ENCODE results near the gene LRRTM4. TPM values are rescaled to one million over a fixed set of nuclear protein-coding genes. Genes with fewer than 3 reads are reported as not detected.

Gene LRRTM4
- total RNA-seq, 1 donor from 2014 or later, result not detected

- no peak for DNase-seq (ENCODE audit: low read depth in 2 of 2)
Observed at GRCh38 chr2:77470096-77470495, 52.1 kb downstream of the LRRTM4 start.

DNA sequence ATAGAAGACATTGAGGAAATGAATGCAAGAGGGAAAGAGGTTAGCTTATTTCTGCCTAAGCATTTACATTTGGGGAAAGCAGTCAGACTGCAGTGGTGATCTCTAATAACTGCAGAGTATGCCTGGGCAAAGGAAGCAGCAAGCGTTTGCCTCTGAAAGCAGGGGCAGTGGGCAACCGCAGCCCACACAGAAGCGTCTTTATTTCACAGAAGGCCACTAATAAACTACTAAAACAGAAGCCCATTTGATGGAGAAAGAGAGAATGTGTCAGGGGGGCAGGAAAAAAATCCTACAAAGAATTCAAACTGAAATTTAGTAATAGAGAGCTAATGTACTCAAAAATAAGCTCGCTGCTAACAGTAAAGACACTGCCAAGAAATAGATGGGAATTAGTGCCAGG lies 53.1 kb downstream of the LRRTM4 start:
- DNase-seq (ENCODE audit: low read depth in 2 of 2), result no peak

DNA sequence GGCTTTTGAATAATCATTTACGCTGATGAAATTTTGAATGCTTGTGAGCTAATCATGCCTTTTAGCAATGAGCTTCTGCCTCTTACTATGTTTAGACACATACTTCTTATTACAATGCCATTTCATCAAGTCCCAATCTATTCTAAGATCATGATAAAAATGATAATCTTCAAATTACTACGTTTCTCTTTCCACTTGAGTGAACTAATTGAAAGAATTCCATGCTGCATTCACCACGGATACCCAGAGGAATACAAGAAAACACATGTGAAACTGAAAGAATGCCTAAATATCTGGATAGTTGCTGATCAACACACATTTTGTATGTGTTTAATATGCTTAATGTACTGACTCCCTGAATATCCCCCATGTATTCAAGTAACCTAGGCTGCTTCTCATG lies 62.3 kb downstream of the LRRTM4 start:
- DNase-seq (ENCODE audit: low read depth in 2 of 2), result no peak

GRCh38 chr2:77458216-77458615 lies 64.0 kb downstream of the LRRTM4 start:
- no peak for DNase-seq (ENCODE audit: low read depth in 2 of 2)

- no peak for DNase-seq (ENCODE audit: low read depth in 2 of 2)
Observed at GRCh38 chr2:77457665-77458064, 64.5 kb downstream of the LRRTM4 start.

DNA sequence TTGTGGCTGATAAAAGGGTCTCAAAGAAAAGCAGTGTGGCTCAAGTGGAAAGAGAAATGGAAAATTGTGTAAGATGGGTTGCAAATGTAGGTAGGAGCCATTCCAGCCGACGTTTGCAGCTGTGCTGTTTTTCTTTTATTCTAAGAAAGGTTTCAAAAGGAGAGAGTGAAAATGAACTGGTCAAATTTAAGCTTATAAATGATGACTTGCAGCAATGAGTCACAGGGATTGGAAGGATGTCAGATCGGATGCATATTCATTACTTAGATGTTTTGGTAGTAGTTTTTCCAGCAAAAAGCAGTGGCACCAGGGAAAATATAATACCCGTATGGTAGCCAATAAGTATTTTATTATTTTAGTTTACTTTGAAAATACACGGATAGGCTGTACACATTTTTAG lies 79.1 kb downstream of the LRRTM4 start:
- DNase-seq (ENCODE audit: low read depth in 2 of 2), result no peak

GRCh38 chr2:77434880-77435279 lies 87.3 kb downstream of the LRRTM4 start:
- DNase-seq (ENCODE audit: low read depth in 2 of 2), result no peak

- DNase-seq (ENCODE audit: low read depth in 2 of 2), result no peak
Observed at GRCh38 chr2:77428946-77429345, 93.2 kb downstream of the LRRTM4 start.

DNA sequence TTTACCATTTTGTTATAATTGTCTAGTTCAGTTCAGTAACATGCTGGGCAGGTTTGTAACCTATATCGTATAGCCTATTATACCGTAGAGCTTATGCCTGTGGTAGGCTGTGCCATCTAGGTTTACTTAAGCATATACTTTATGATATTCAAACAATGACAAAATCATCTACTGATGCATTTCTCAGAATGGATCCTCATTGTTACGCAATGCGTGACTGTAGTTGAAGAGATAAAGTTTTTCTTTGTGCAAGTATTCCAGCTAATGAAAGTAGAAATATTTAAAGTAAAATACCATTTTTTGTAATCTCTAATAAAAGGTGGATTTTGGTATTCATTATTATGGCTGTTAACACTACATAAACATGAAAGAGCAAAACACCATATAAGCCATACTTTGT lies 100.2 kb downstream of the LRRTM4 start:
- no peak for DNase-seq (ENCODE audit: low read depth in 2 of 2)

DNA sequence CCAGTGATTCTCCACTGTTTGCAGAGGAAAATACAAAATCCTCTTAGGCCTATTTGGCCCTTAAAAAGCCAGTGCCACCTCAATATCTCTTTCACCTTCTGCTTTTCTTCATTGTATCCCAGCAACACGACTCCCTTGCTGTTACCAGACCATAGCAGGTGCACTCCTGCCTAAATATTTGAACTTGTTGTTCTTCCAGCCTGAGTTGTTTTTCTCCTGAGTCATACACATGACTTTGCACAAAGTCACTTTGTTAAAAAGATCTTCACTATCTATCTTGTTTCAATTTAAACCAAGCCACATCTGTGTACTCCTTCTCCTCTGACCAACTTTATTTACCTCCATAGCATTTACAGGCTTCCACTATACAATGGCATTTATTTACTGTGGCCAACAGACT lies 103.6 kb downstream of the LRRTM4 start:
- DNase-seq (ENCODE audit: low read depth in 2 of 2), result no peak

DNA sequence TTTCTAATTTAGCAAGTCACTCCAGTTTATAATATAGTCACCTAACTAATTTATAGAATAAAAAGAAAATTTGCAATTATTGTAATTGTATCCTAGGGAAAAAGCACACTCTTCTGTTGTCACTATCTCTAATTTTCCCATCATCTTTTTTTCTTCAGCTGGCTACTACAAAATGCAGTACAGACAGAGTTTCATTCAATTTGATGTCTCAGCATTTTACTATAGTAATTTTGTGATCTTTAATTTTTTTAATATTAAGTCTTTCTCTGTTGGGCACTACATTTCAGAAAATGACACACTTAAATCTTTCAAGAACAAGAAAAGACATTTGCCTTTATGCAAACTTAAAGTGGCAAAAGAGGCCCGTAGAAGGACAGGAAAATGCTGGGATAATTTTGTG lies 118.0 kb downstream of the LRRTM4 start:
- no peak for DNase-seq (ENCODE audit: low read depth in 2 of 2)

DNA sequence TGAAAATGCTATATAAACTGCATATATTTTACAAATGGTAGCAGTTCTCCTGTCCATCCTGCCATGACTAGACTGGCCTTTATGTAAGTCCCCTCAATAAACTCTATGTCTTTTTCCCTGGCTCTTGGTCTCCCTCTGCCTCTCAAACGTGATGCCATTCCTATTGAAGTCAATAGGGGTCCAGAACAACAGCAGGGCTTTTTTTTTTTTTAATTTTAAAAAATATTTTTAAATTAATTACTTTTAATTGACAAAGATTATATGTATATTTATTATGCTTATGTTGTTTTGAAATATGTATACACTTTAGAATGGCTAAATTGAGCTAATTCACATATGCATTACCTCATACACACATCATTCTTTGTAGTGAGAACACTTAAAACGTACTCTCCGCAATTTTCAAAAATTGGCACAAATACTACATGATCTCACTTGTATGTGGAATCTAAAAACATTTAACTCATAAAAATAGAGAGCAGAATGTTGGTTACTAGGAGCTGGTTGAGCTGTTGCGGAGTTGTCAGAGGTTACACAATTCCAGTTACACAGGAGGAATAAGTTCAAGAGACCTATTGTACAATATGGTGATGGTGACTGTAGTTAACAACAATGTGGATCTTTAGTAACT lies 123.1 kb downstream of the LRRTM4 start:
- DNase-seq (ENCODE audit: low read depth in 2 of 2), result no peak

- no peak for DNase-seq (ENCODE audit: low read depth in 2 of 2)
Observed at GRCh38 chr2:77397763-77398162, 124.4 kb downstream of the LRRTM4 start.

- DNase-seq (ENCODE audit: low read depth in 2 of 2), result no peak
Observed at GRCh38 chr2:77395011-77395410, 127.2 kb downstream of the LRRTM4 start.

DNA sequence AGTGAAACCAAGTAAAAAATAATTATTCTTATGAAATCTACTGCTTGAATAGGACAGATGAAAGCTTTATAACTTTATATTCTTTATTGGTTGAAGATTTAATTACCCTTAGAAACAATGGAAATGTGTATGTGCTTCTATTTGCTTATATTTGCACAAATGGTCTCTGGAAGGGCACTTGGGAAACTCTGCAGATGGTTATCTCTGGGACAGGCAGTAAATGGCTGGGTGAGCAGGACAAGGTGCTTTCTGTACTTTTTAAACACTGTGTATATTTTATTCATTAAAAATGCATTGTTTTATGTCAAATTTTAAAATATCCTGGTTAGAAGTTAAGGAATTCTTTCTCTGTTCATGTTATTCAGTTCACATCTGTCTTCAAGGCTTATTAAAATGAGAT lies 131.1 kb downstream of the LRRTM4 start:
- DNase-seq (ENCODE audit: low read depth in 2 of 2), result no peak

DNA sequence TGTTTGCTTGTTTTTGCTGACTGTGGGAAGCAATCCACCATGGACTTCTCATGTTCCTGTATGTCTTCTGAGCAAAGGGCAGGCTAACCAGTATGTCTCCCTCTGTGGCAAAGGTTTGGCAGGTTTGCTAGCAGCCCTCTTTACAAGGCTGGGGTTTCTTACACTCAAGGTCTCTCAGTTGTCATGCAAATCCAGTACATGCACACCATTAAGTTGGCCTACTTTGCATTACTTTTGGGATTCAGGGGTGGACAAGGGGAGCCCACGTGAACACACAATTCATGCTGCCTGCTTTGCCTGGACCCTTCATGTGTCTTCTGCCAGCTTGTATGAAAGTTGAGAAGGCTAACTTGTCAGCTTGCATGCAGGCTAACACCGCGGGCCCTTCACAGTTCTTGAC lies 134.9 kb downstream of the LRRTM4 start:
- DNase-seq (ENCODE audit: low read depth in 2 of 2), result no peak

DNA sequence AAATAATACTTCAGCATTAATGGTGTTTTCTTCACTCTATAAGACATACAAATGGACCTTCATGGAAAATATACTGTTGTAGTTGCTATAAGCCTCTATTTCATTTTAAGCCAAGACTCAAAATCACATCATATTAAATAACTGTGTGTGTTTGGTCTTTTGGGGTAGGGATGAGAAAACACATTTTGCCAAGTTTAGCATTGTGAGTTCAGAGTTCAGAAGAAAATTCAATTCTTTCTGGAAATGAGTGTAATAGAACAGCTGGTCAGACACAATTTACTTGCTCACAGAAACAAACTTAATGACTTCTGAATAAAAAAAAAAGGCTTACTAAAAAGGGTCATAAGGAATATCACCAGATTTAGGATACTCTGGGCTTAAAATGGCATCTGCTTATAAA lies 149.5 kb downstream of the LRRTM4 start:
- no peak for DNase-seq (ENCODE audit: low read depth in 2 of 2)

DNA sequence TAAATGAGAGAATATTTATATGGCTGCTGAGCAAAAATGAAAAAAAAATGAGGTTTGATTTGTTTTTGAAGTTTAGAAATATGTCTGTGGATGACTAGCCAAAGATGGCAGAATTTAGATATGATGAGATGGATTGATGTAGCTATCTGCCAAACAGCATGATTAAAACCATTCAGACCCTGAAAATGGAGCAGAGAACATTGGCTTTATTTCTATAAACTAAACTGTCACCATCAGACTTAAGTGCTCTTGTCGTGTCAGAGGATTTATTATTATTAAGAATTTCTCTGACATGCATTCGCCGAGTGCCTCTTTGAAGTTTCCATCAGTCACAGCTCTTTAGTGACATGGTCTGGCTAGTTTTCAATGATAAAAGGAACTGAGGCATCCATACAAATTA lies 151.7 kb downstream of the LRRTM4 start:
- DNase-seq (ENCODE audit: low read depth in 2 of 2), result no peak

DNA sequence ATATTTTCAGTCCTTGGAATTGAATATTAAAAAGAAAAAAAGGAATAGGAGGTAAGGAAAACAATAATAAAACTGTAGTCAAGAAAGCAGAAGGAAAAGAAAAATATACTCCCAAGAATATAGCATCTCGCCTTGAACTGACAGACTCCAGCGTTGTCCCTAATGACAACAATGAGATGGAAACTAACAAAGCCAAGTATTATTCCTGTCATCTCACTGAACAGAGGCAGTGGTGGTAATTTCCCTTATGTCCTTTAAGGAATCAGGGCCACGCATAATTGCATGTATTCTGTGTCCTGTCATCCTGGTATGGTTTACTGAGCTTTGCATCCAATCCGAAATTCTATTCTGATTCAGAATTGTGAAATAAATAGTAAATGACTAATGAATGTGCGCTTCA lies 158.9 kb downstream of the LRRTM4 start:
- no peak for DNase-seq (ENCODE audit: low read depth in 2 of 2)

GRCh38 chr2:77348821-77349220 lies 173.4 kb downstream of the LRRTM4 start:
- no peak for DNase-seq (ENCODE audit: low read depth in 2 of 2)

GRCh38 chr2:77336013-77336412 lies 186.2 kb downstream of the LRRTM4 start:
- DNase-seq (ENCODE audit: low read depth in 2 of 2), result no peak

DNA sequence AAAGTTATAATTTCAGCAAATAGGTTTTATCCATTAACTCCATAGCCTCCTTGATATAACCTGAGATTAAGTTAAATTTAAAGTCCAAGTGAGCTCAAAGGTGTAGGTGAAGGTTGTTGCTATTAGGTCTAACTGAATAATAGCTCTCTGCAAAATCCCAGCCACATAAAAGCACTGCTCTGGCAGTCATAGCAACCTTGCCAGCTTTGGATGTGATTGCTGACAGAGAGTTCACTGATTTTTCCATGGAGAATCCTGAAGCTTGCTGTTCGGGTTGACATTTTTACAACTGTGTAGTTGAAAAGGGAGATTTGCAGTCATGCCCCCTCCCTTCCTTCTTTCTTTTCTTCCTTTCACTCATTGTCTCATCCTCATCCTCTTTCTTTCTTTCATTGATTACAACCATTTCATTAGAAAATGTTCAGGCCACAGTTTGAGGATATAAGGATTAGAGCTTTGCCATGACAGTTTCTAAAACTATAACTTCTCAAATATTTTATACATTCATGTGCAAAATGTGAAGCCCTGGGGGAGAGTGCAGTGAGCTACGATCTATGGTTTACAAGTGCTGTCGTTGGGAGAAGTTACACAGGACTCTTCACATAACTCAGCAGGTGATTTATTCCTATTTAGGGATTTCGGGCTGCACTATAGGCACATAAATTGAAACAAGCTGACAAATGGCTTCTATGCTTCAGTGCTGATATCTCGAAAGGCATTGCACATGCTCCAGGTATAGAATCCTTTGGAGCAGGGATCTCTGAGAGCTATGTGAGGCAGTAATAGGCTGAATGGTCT lies 193.8 kb downstream of the LRRTM4 start:
- no peak for DNase-seq (ENCODE audit: low read depth in 2 of 2)

DNA sequence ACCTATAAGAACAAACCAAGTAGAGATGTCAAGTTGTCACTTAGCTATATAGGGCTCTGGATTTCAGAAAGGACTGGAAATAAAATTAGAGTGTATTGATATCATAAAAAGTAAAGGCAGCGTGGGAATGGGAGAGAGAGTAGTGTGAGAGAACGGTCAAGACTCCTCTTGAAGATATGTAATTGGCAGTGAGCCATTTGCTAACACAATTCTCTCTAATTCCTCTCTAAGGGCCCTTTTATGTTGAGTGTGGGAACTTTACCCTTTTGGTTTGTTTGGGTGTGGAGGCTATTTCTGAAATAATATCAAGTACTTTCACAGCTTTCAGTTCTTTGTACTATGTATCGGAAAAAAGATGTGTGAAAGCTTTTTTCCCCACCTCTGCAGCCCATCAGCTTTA lies 196.8 kb downstream of the LRRTM4 start:
- no peak for DNase-seq (ENCODE audit: low read depth in 2 of 2)

Data from dermis microvascular lymphatic vessel endothelial cell (primary cell).